Large intestine (tissue), 3 donors: ENCODE measurements around the gene KPNA1. TPM values are rescaled to one million over a fixed set of nuclear protein-coding genes. Genes with fewer than 3 reads are reported as not detected.

Experiments used
- DNase-seq, 2 donors: peaks; one replicate each; pipeline versions ENCODE4 v3.0.0 to v3.0.0-alpha.2; 2013
- H3K27ac ChIP-seq: one replicate; pipeline ENCODE4 v1.5.1; 2013; ENCODE audit warnings: low read length
- H3K27me3 ChIP-seq: 2 replicates; pipeline ENCODE4 v1.6.1; 2013; ENCODE audit warnings: low read length; ENCODE audit not compliant: control insufficient read depth, insufficient read depth
- H3K36me3 ChIP-seq: 2 replicates; pipeline ENCODE4 v1.6.1; 2013; ENCODE audit warnings: low read length; ENCODE audit not compliant: control insufficient read depth, insufficient read depth
- H3K4me1 ChIP-seq: one replicate; pipeline ENCODE4 v1.6.1; 2013; ENCODE audit warnings: low read length; ENCODE audit not compliant: control insufficient read depth, insufficient read depth
- H3K4me3 ChIP-seq: one replicate; pipeline ENCODE4 v1.5.1; 2013; ENCODE audit warnings: low read length
- H3K9me3 ChIP-seq: one replicate; pipeline ENCODE4 v1.6.1; 2013; ENCODE audit warnings: mild to moderate bottlenecking, low read depth, low read length, moderate library complexity; ENCODE audit not compliant: control insufficient read depth
- WGBS: methylation state at CpG from one replicate; pipeline ENCODE4 v1.1.5; 2013; ENCODE audit warnings: low lambda C conversion rate; ENCODE audit not compliant: insufficient coverage; 5-methylcytosine and 5-hydroxymethylcytosine counted together
- polyA plus RNA-seq: library from polyadenylated mRNA; unstranded; fragments of 120-200 nt; gene quantifications from one replicate; pipeline ENCODE4 v1.2.1, GENCODE V29; 2013

The KPNA1 gene
- polyA plus RNA-seq, 1 donor, result 35.0 TPM

GRCh38 chr3:122407946-122408345 is 106.8 kb downstream of the KPNA1 start:
- H3K4me3 ChIP-seq, result no peak overlapping the region
- H3K9me3 ChIP-seq, result no peaks in the 10 kb centered on the region
- peaks cover 59% of the 10 kb centered on the region for H3K36me3 ChIP-seq
- DNase-seq, result no peak
- no peaks in the 10 kb centered on the region for H3K4me1 ChIP-seq
- H3K27me3 ChIP-seq, result no peaks in the 10 kb centered on the region
- no peak overlapping the region for H3K27ac ChIP-seq
- no CpG with 5 or more reads among the region's 1 CpG for WGBS

GRCh38 chr3:122406198-122406597 is 108.5 kb downstream of the KPNA1 start:
- DNase-seq, result no peak
- H3K9me3 ChIP-seq, result no peaks in the 10 kb centered on the region
- peaks cover 59% of the 10 kb centered on the region for H3K36me3 ChIP-seq
- H3K4me1 ChIP-seq, result no peaks in the 10 kb centered on the region
- H3K27me3 ChIP-seq, result no peaks in the 10 kb centered on the region
- no peak overlapping the region for H3K4me3 ChIP-seq
- WGBS, result no CpG with 5 or more reads among the region's 4 CpGs
- H3K27ac ChIP-seq, result no peak overlapping the region

GRCh38 chr3:122405015-122405414 is 109.7 kb downstream of the KPNA1 start:
- Histone ChIP-seq H3K4me3 (no peak overlapping the region), H3K9me3 (no peaks in the 10 kb centered on the region), H3K27ac (no peak overlapping the region), H3K27me3 (no peaks in the 10 kb centered on the region), H3K36me3 (peaks cover 51% of the 10 kb centered on the region), H3K4me1 (no peaks in the 10 kb centered on the region)
- DNase-seq, result no peak
- WGBS, result no CpG with 5 or more reads among the region's 3 CpGs

- 91% methylated on average over 5 of the region's 6 CpGs for WGBS
- Histone ChIP-seq H3K27ac (no peak overlapping the region), H3K36me3 (peaks cover 37% of the 10 kb centered on the region), H3K27me3 (no peaks in the 10 kb centered on the region), H3K4me1 (no peaks in the 10 kb centered on the region), H3K4me3 (no peak overlapping the region), H3K9me3 (no peaks in the 10 kb centered on the region)
- no peak for DNase-seq
Observed at GRCh38 chr3:122403489-122403888, 111.2 kb downstream of the KPNA1 start.

- no peak overlapping the region for H3K4me3 ChIP-seq
- H3K4me1 ChIP-seq, result no peaks in the 10 kb centered on the region
- peaks cover 13% of the 10 kb centered on the region for H3K36me3 ChIP-seq
- no peak overlapping the region for H3K27ac ChIP-seq
- no peaks in the 10 kb centered on the region for H3K9me3 ChIP-seq
- DNase-seq, result no peak
- 100% methylated on average over 1 of the region's 2 CpGs for WGBS
- no peaks in the 10 kb centered on the region for H3K27me3 ChIP-seq
Observed at GRCh38 chr3:122398920-122399319, 115.8 kb downstream of the KPNA1 start.

- Histone ChIP-seq H3K27ac (no peak overlapping the region), H3K27me3 (no peaks in the 10 kb centered on the region), H3K4me1 (no peaks in the 10 kb centered on the region), H3K36me3 (peaks cover 6% of the 10 kb centered on the region), H3K9me3 (no peaks in the 10 kb centered on the region), H3K4me3 (no peak overlapping the region)
- DNase-seq, result no peak
- WGBS, result no CpG with 5 or more reads among the region's 1 CpG
Observed at GRCh38 chr3:122397201-122397600, 117.5 kb downstream of the KPNA1 start.

GRCh38 chr3:122396511-122396910 is 118.2 kb downstream of the KPNA1 start:
- Histone ChIP-seq H3K4me3 (no peak overlapping the region), H3K36me3 (peaks cover 6% of the 10 kb centered on the region), H3K27ac (no peak overlapping the region), H3K9me3 (no peaks in the 10 kb centered on the region), H3K4me1 (no peaks in the 10 kb centered on the region), H3K27me3 (no peaks in the 10 kb centered on the region)
- DNase-seq, result no peak

- 67% methylated on average over 3 of the region's 3 CpGs for WGBS
- Histone ChIP-seq H3K9me3 (no peaks in the 10 kb centered on the region), H3K27ac (no peak overlapping the region), H3K4me3 (no peak overlapping the region), H3K27me3 (no peaks in the 10 kb centered on the region), H3K4me1 (no peaks in the 10 kb centered on the region), H3K36me3 (peaks cover 6% of the 10 kb centered on the region)
- no peak for DNase-seq
Observed at GRCh38 chr3:122395582-122395981, 119.2 kb downstream of the KPNA1 start.

GRCh38 chr3:122394173-122394572 is 120.6 kb downstream of the KPNA1 start:
- DNase-seq, result no peak
- Histone ChIP-seq H3K36me3 (peaks cover 6% of the 10 kb centered on the region), H3K27me3 (no peaks in the 10 kb centered on the region), H3K4me1 (no peaks in the 10 kb centered on the region), H3K4me3 (no peak overlapping the region), H3K9me3 (no peaks in the 10 kb centered on the region), H3K27ac (no peak overlapping the region)
- WGBS, result no CpG with 5 or more reads among the region's 1 CpG

- Histone ChIP-seq H3K4me3 (no peak overlapping the region), H3K27me3 (no peaks in the 10 kb centered on the region), H3K27ac (no peak overlapping the region), H3K4me1 (no peaks in the 10 kb centered on the region), H3K36me3 (peaks cover 6% of the 10 kb centered on the region), H3K9me3 (no peaks in the 10 kb centered on the region)
- WGBS, result no CpG with 5 or more reads among the region's 2 CpGs
- DNase-seq, result peak in 1 of 2 donors; percentile 27
Observed at GRCh38 chr3:122392868-122393844, 121.6 kb downstream of the KPNA1 start.
